Prostate gland (tissue), 2 donors: ENCODE results near the gene AP1S1.

Source experiments
- POLR2AphosphoS5 ChIP-seq: sonication (generic); formaldehyde crosslinking; IDR thresholded peaks from one replicate; pipeline ENCODE4 v1.6.1; 2017; ENCODE audit warnings: antibody characterized with exemption
- TF ChIP-seq, protein P1 (sequence below), 4 experiments: fragments of 200-600 bp in 2 of 4; fragments of 450-650 bp in 2 of 4; sonication (generic) in 2 of 4; IDR thresholded peaks; 1 replicate in 3 of 4; 2 replicates in 1 of 4; pipeline ENCODE4 v1.5.1; 2016 to 2019; ENCODE audit warnings: antibody characterized with exemption in 4 of 4, mild to moderate bottlenecking in 2 of 4, moderate library complexity in 2 of 4

DNA sequence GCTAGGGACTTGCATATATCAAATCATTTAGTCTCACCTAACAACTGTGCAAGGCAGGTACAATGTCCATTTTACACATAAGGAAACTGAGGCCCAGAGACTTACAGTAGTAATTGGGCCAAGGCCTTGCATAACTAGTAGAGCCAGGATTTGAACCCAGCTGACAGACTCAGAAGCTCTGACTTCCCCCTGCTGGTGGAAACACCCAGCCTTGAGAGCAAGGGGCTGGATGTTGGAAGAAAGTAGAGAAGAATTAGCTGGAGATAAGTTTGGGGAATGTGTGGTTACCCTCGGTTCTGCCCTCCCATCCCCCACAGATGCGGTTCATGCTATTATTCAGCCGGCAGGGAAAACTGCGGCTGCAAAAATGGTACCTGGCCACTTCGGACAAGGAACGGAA lies 2.0 kb downstream of the AP1S1 start:
- no peak for TF ChIP-seq POLR2AphosphoS5
- TF ChIP-seq, protein P1, sequence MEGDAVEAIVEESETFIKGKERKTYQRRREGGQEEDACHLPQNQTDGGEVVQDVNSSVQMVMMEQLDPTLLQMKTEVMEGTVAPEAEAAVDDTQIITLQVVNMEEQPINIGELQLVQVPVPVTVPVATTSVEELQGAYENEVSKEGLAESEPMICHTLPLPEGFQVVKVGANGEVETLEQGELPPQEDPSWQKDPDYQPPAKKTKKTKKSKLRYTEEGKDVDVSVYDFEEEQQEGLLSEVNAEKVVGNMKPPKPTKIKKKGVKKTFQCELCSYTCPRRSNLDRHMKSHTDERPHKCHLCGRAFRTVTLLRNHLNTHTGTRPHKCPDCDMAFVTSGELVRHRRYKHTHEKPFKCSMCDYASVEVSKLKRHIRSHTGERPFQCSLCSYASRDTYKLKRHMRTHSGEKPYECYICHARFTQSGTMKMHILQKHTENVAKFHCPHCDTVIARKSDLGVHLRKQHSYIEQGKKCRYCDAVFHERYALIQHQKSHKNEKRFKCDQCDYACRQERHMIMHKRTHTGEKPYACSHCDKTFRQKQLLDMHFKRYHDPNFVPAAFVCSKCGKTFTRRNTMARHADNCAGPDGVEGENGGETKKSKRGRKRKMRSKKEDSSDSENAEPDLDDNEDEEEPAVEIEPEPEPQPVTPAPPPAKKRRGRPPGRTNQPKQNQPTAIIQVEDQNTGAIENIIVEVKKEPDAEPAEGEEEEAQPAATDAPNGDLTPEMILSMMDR (IDR thresholded peaks at IDR 0.05) = no peak
